ENCODE data around the gene CRAMP1.

CRAMP1 gene

DNA sequence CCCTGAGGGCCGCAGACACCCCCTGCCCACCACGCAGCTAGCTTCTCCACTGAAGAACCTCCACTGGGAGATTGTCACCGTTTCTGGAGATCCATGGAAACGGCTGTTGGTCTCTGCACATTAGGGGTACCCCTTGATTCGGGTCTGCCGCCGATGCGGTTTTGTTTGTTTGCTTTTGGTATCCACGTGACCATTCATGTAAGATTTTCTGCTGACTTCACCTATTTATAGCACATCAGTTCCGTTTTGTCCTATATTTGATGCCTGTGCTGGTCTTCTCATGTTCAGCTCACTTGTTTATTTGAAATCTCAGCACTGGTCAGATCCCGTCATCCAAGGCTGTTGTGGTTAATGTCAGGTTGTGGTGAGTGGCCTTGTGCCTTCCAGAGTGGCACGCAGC, 21.1 kb downstream of the CRAMP1 start:
- 88 to 99% methylated on average over 11 to 12 of the region's 12 CpGs for WGBS, 2 experiments (ENCODE audit: insufficient coverage in 2 of 2)
- no peaks in the 10 kb centered on the region for H3K4me1 ChIP-seq (ENCODE audit: control insufficient read depth, insufficient read depth, low read length, poor library complexity, severe bottlenecking)
- H3K27ac ChIP-seq (ENCODE audit: low read depth, low read length, severe bottlenecking) = no peak overlapping the region
- H3K9me3 ChIP-seq (ENCODE audit: control insufficient read depth, low read length) = no peaks in the 10 kb centered on the region
- peaks cover 87% of the 10 kb centered on the region for H3K36me3 ChIP-seq (ENCODE audit: control insufficient read depth, insufficient read depth, low read length)
- H3K4me3 ChIP-seq (ENCODE audit: extremely low read depth, insufficient read depth, low read length, poor library complexity, severe bottlenecking) = no peak overlapping the region

DNA sequence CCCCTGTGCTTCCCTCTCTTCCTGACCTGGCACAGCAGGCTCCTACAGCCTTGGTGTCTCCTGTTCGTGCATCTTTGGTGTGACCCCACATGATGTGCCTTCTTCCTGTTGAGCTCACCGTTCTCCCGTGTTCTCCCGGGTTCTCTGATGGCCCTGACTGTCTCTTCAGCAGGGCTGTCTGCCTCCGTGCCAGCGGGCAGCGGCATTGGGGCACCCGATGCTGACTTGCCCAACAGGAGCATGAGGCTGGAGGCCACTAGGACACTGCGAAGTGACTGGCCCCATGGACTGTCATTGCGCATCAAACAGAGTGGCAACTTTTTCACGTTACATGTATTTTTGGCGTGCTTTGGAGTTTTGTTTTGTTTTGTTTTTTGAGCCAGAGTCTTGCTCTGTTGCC, 22.4 kb downstream of the CRAMP1 start:
- H3K4me3 ChIP-seq (ENCODE audit: extremely low read depth, insufficient read depth, low read length, poor library complexity, severe bottlenecking) = no peak overlapping the region
- H3K9me3 ChIP-seq (ENCODE audit: control insufficient read depth, low read length) = no peaks in the 10 kb centered on the region
- 96 to 99% methylated on average over 10 to 11 of the region's 12 CpGs for WGBS, 2 experiments (ENCODE audit: insufficient coverage in 2 of 2)
- peaks cover 92% of the 10 kb centered on the region for H3K36me3 ChIP-seq (ENCODE audit: control insufficient read depth, insufficient read depth, low read length)
- no peaks in the 10 kb centered on the region for H3K4me1 ChIP-seq (ENCODE audit: control insufficient read depth, insufficient read depth, low read length, poor library complexity, severe bottlenecking)
- H3K27ac ChIP-seq (ENCODE audit: low read depth, low read length, severe bottlenecking) = no peak overlapping the region

DNA sequence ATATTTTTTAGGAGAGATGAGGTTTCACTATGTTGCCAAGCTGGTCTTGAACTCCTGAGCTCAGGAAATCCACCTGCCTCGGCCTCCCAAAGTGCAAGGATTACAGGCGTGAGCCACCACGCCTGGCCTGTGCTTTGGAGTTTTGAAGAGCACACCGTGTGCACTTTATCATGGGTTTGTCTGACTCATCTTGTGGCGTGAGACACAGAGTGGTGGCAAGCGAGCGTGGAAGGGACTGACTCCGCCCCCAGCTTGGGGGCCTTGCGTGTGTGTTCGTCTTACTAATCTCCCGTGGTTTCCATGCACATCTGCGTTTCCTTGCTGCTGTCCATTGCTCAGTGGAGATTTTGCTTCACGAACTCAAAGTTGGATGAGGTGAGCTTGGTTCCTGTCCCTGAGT, 22.9 kb downstream of the CRAMP1 start:
- 95 to 96% methylated on average over 13 of the region's 13 CpGs for WGBS, 2 experiments (ENCODE audit: insufficient coverage in 2 of 2)
- Histone ChIP-seq H3K36me3 (ENCODE audit: control insufficient read depth, insufficient read depth, low read length) (peaks cover 92% of the 10 kb centered on the region), H3K4me1 (ENCODE audit: control insufficient read depth, insufficient read depth, low read length, poor library complexity, severe bottlenecking) (no peaks in the 10 kb centered on the region), H3K9me3 (ENCODE audit: control insufficient read depth, low read length) (no peaks in the 10 kb centered on the region), H3K27ac (ENCODE audit: low read depth, low read length, severe bottlenecking) (no peak overlapping the region), H3K4me3 (ENCODE audit: extremely low read depth, insufficient read depth, low read length, poor library complexity, severe bottlenecking) (no peak overlapping the region)

DNA sequence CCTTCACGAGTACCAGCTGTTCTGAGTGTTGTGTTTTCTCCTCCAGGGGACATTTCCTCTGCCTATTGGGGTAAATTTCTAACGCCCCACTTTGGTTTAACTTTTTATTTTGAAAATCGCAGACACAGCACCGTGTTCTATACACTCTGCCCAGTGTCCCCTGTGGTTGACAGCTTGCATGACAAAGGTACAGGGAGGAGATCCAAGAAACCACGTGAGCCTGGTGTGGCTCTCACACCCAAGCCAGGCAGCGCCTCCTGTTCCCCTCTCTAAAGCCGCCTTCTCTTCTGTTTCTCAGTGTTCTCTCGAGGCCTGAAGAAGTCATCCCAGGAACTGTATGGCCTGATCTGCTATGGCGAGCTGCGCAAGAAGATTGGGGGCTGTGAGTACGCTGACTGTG, 25.4 kb downstream of the CRAMP1 start:
- Histone ChIP-seq H3K36me3 (ENCODE audit: control insufficient read depth, insufficient read depth, low read length) (peaks cover 94% of the 10 kb centered on the region), H3K9me3 (ENCODE audit: control insufficient read depth, low read length) (no peaks in the 10 kb centered on the region), H3K4me1 (ENCODE audit: control insufficient read depth, insufficient read depth, low read length, poor library complexity, severe bottlenecking) (no peaks in the 10 kb centered on the region), H3K27ac (ENCODE audit: low read depth, low read length, severe bottlenecking) (no peak overlapping the region), H3K4me3 (ENCODE audit: extremely low read depth, insufficient read depth, low read length, poor library complexity, severe bottlenecking) (no peak overlapping the region)
- WGBS, 2 experiments (ENCODE audit: insufficient coverage in 2 of 2) = 86 to 94% methylated on average over 9 to 10 of the region's 11 CpGs

DNA sequence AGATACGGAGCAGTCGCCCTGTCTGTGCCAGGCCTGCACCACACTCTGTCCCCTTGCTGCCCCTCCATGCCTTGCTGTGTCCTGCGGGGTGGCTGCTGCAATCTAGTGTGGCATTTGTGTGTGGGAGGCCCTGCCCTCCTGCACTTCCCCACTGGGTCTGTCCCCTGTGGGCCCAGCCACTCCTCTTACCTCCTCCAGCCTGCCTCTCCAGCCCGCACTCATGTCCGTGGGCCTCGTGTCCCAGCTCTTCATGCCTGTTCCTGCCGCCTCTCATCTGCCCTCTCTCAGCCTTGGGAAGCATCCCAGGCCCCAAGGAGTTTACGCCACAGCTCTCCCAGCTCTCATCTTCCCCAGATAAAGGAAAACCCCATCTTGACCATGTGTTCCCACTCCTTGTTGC, 26.6 kb downstream of the CRAMP1 start:
- Histone ChIP-seq H3K36me3 (ENCODE audit: control insufficient read depth, insufficient read depth, low read length) (peaks cover 93% of the 10 kb centered on the region), H3K4me1 (ENCODE audit: control insufficient read depth, insufficient read depth, low read length, poor library complexity, severe bottlenecking) (no peaks in the 10 kb centered on the region), H3K9me3 (ENCODE audit: control insufficient read depth, low read length) (no peaks in the 10 kb centered on the region), H3K4me3 (ENCODE audit: extremely low read depth, insufficient read depth, low read length, poor library complexity, severe bottlenecking) (no peak overlapping the region), H3K27ac (ENCODE audit: low read depth, low read length, severe bottlenecking) (no peak overlapping the region)
- WGBS, 2 experiments (ENCODE audit: insufficient coverage in 2 of 2) = 90 to 95% methylated on average over 6 of the region's 8 CpGs

DNA sequence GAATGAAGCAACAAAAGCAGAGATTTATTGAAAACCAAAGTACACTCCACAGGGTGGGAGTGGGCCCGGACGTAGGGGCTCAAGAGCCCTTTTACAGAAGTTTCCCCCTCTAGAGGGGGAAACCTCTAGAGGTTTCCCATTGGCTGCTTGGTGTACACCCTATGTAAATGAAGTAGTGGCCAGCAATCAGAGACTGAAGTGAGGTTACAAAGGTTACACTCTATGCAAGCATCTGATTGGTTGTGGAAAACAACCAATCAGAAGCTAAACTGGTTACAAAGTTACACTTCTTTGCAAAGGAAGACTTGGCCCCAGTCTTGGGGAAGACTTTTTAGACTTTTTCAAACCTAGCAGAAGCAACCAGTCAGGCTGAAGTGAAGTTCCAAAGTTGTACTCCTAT, 27.1 kb downstream of the CRAMP1 start:
- 90% methylated on average over 2 of the region's 2 CpGs; no CpG with 5 or more reads in 1 of the 2 experiments for WGBS, 2 experiments (ENCODE audit: insufficient coverage in 2 of 2)
- Histone ChIP-seq H3K9me3 (ENCODE audit: control insufficient read depth, low read length) (no peaks in the 10 kb centered on the region), H3K36me3 (ENCODE audit: control insufficient read depth, insufficient read depth, low read length) (peaks cover 93% of the 10 kb centered on the region), H3K4me3 (ENCODE audit: extremely low read depth, insufficient read depth, low read length, poor library complexity, severe bottlenecking) (no peak overlapping the region), H3K27ac (ENCODE audit: low read depth, low read length, severe bottlenecking) (no peak overlapping the region), H3K4me1 (ENCODE audit: control insufficient read depth, insufficient read depth, low read length, poor library complexity, severe bottlenecking) (no peaks in the 10 kb centered on the region)

DNA sequence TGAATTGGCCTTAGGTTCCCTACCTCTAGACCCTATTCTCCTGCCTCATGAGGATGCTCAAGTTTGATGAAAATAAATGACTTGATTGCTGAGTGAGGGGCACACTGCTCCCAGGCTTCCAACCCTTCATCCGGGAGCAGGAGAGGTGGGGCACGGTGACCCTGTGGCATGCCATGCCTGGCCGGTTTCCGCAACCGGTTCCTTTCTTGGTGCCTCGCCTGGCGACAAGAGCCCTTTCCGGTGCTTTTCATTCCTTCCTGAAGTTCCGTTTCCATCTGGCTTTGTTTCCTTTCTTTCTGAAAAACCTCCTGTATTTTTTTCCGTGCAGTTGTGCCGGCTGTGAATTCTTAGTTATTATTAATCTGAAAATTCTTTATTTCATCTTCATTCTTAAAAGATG, 27.7 kb downstream of the CRAMP1 start:
- Histone ChIP-seq H3K27ac (ENCODE audit: low read depth, low read length, severe bottlenecking) (peak overlapping the region; percentile 23), H3K4me1 (ENCODE audit: control insufficient read depth, insufficient read depth, low read length, poor library complexity, severe bottlenecking) (no peaks in the 10 kb centered on the region), H3K36me3 (ENCODE audit: control insufficient read depth, insufficient read depth, low read length) (peaks cover 92% of the 10 kb centered on the region), H3K4me3 (ENCODE audit: extremely low read depth, insufficient read depth, low read length, poor library complexity, severe bottlenecking) (no peak overlapping the region), H3K9me3 (ENCODE audit: control insufficient read depth, low read length) (no peaks in the 10 kb centered on the region)
- 89 to 96% methylated on average over 8 to 9 of the region's 11 CpGs for WGBS, 2 experiments (ENCODE audit: insufficient coverage in 2 of 2)

DNA sequence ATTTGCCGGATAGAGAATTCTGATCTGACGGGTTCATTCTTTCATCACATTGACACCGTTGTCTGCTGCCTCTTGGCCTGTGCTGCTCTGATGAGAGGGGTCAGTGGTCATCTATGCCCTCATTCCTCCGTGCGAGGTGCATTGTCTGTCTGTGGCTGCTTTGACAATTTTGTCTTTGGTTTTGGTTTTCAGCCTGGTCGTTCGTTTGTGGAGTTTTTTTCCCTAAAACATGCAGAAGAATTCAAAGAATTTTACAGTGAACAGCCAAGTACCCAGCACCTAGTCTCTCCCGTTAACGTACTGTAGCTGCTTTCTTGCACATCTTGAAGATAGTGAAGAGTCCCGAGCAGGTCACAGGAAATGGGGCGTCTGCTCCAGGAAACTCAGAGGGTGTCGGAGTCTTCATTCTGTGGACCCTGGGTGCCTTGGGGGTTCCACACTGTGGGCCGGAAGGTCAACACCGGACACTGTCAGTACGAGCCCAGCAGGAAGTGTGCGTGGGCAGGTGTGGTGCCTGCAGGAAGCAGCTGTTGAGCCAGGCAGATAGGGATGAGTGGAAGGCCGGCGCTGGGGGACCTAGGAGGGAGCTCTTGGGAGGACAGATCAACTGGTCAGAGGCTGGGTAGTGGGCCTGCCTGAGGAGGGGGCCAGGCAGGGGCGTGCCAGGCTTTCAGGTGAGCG, 28.2 kb downstream of the CRAMP1 start:
- 89 to 96% methylated on average over 16 to 17 of the region's 20 CpGs for WGBS, 2 experiments (ENCODE audit: insufficient coverage in 2 of 2)

DNA sequence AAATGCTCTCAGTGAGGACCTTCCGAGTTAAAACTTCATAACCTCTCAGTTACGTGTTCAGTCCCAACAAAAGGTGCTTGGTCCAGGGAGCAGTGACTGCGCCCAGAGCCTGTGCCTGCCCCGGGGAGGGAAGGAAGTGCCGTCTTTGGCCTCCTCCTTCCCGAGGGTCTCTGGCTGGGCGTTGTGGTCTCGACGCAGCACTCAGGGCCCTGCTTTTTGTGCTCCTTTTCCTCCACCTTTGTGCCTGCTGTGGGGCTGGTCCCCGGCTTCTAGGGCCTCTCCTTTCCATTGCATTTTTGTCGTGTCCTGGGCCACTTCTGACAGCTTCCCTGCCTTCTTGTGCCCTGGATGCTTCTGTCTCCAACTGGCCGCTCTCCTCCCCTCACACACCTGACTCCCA, 29.1 kb downstream of the CRAMP1 start:
- no peaks in the 10 kb centered on the region for H3K9me3 ChIP-seq (ENCODE audit: control insufficient read depth, low read length)
- WGBS, 2 experiments (ENCODE audit: insufficient coverage in 2 of 2) = 95% methylated on average over 11 to 12 of the region's 12 CpGs
- H3K36me3 ChIP-seq (ENCODE audit: control insufficient read depth, insufficient read depth, low read length) = peaks cover 94% of the 10 kb centered on the region
- no peak overlapping the region for H3K4me3 ChIP-seq (ENCODE audit: extremely low read depth, insufficient read depth, low read length, poor library complexity, severe bottlenecking)
- H3K27ac ChIP-seq (ENCODE audit: low read depth, low read length, severe bottlenecking) = no peak overlapping the region
- H3K4me1 ChIP-seq (ENCODE audit: control insufficient read depth, insufficient read depth, low read length, poor library complexity, severe bottlenecking) = peaks cover 4% of the 10 kb centered on the region

More for the DNA sequence above, 28.2 kb downstream of the CRAMP1 start:
- Histone ChIP-seq H3K4me1 (ENCODE audit: control insufficient read depth, insufficient read depth, low read length, poor library complexity, severe bottlenecking) (peaks cover 2% of the 10 kb centered on the region), H3K9me3 (ENCODE audit: control insufficient read depth, low read length) (no peaks in the 10 kb centered on the region), H3K36me3 (ENCODE audit: control insufficient read depth, insufficient read depth, low read length) (peaks cover 92% of the 10 kb centered on the region), H3K4me3 (ENCODE audit: extremely low read depth, insufficient read depth, low read length, poor library complexity, severe bottlenecking) (no peak overlapping the region), H3K27ac (ENCODE audit: low read depth, low read length, severe bottlenecking) (peak overlapping the region; percentile 23)

DNA sequence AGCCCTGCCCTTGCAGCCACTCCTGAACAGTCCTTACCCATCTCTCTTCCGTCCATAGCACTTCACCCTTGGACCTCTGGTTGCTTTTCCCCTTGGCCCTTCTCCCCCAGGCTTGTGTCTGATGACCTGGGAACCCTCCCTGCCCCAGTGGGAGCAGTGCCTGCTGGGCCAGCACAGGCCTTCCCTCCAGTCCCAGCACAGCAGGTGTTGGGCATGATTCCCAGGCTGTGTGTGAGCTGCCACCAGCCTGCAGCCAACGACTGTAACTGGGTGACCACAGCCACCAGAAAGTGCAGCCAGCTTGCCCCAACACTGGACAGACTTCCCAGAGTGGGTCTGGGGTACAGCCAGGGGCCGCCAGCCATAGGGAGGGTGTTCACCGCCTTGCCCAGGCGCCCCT, 30.0 kb downstream of the CRAMP1 start:
- Histone ChIP-seq H3K9me3 (ENCODE audit: control insufficient read depth, low read length) (no peaks in the 10 kb centered on the region), H3K4me1 (ENCODE audit: control insufficient read depth, insufficient read depth, low read length, poor library complexity, severe bottlenecking) (peaks cover 4% of the 10 kb centered on the region), H3K36me3 (ENCODE audit: control insufficient read depth, insufficient read depth, low read length) (peaks cover 96% of the 10 kb centered on the region), H3K27ac (ENCODE audit: low read depth, low read length, severe bottlenecking) (no peak overlapping the region), H3K4me3 (ENCODE audit: extremely low read depth, insufficient read depth, low read length, poor library complexity, severe bottlenecking) (no peak overlapping the region)
- WGBS, 2 experiments (ENCODE audit: insufficient coverage in 2 of 2) = 93 to 96% methylated on average over 5 of the region's 5 CpGs

DNA sequence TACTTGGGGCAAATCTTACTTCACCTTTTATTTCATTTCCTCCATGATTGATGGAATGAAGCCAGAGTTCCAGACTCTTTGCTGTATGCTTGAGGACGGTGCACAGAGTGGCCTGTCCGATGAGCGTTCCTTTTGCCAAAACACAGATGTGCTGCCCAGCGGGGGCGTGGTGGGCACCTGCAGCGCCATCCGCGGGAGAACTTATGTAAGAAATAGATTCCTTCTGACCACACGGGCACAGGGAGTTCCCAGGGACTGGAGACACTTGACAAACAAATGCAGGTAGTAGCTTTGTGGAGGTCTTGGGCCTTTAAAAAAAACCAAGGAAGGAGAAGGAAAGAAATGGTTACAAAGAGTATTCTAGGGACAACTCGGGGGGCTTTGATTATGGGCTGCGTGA, 30.6 kb downstream of the CRAMP1 start:
- Histone ChIP-seq H3K36me3 (ENCODE audit: control insufficient read depth, insufficient read depth, low read length) (peaks cover 98% of the 10 kb centered on the region), H3K9me3 (ENCODE audit: control insufficient read depth, low read length) (no peaks in the 10 kb centered on the region), H3K4me3 (ENCODE audit: extremely low read depth, insufficient read depth, low read length, poor library complexity, severe bottlenecking) (no peak overlapping the region), H3K4me1 (ENCODE audit: control insufficient read depth, insufficient read depth, low read length, poor library complexity, severe bottlenecking) (peaks cover 4% of the 10 kb centered on the region), H3K27ac (ENCODE audit: low read depth, low read length, severe bottlenecking) (no peak overlapping the region)
- 92 to 95% methylated on average over 11 of the region's 11 CpGs for WGBS, 2 experiments (ENCODE audit: insufficient coverage in 2 of 2)
